Parathyroid adenoma (tissue), 2 donors: Measurements from ENCODE around the gene PIGK.
"Not testable (repeated sequence)": the region's sequence is repeated elsewhere in the genome, so short reads cannot be mapped to it uniquely, and the experiment has no call there.

ENCODE experiments used
- H2AFZ ChIP-seq: fragments of 300-600 bp; sonication (generic); one replicate; pipeline ENCODE4 v1.7.0; 2017; ENCODE audit warnings: antibody characterized with exemption, mild to moderate bottlenecking
- H3K27ac ChIP-seq: fragments of 300-600 bp; sonication (generic); one replicate; pipeline ENCODE4 v1.7.0; 2017
- H3K27me3 ChIP-seq: fragments of 300-600 bp; sonication (generic); one replicate; pipeline ENCODE4 v1.7.0; 2017; ENCODE audit warnings: low read length; ENCODE audit not compliant: control insufficient read depth, insufficient read depth
- H3K36me3 ChIP-seq: fragments of 300-600 bp; sonication (generic); one replicate; pipeline ENCODE4 v1.7.0; 2017; ENCODE audit warnings: low read length; ENCODE audit not compliant: control insufficient read depth, insufficient read depth
- H3K4me1 ChIP-seq: fragments of 300-600 bp; sonication (generic); one replicate; pipeline ENCODE4 v1.7.0; 2017; ENCODE audit warnings: control low read depth
- H3K4me2 ChIP-seq: fragments of 300-600 bp; sonication (generic); one replicate; pipeline ENCODE4 v1.7.0; 2017; ENCODE audit warnings: low read length
- H3K4me3 ChIP-seq: fragments of 300-600 bp; sonication (generic); one replicate; pipeline ENCODE4 v1.7.0; 2017; ENCODE audit warnings: low read depth, low read length
- H3K79me2 ChIP-seq: fragments of 300-600 bp; sonication (generic); one replicate; pipeline ENCODE4 v1.7.0; 2017; ENCODE audit warnings: control low read depth
- H3K9ac ChIP-seq: fragments of 300-600 bp; sonication (generic); one replicate; pipeline ENCODE4 v1.7.0; 2017; ENCODE audit warnings: mild to moderate bottlenecking
- H3K9me3 ChIP-seq: fragments of 300-600 bp; sonication (generic); one replicate; pipeline ENCODE4 v1.7.0; 2017; ENCODE audit warnings: low read length; ENCODE audit not compliant: control insufficient read depth
- TF ChIP-seq, protein P1 (sequence below): fragments of 300-600 bp; sonication (generic); IDR thresholded peaks from one replicate; pipeline ENCODE4 v1.7.0; 2017; ENCODE audit warnings: antibody characterized with exemption, mild to moderate bottlenecking
- donor health status: primary hyperparathyroidism.

Gene PIGK

DNA sequence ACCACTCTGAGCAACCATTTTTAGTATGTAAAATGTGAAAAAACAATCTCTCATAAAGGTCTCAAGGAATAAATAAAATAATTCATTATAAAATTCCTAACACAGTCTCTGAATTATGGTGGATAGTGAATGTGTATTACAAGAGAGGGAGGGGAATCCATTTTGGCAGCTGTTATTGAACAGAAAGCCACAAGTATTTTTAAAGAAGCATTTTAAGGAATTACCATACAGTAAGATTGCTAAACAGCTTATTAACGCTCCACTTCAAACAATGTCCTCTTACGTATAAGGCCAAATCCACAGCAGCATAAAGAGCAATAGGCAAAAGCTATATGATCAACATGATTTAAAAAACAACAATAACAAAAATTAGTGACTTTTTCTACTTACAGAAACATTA lies 18.4 kb downstream of the PIGK start:
- no peak overlapping the region for H3K4me3 ChIP-seq
- no peaks in the 10 kb centered on the region for H3K4me1 ChIP-seq
- H3K27me3 ChIP-seq = no peaks in the 10 kb centered on the region
- TF ChIP-seq, protein P1, sequence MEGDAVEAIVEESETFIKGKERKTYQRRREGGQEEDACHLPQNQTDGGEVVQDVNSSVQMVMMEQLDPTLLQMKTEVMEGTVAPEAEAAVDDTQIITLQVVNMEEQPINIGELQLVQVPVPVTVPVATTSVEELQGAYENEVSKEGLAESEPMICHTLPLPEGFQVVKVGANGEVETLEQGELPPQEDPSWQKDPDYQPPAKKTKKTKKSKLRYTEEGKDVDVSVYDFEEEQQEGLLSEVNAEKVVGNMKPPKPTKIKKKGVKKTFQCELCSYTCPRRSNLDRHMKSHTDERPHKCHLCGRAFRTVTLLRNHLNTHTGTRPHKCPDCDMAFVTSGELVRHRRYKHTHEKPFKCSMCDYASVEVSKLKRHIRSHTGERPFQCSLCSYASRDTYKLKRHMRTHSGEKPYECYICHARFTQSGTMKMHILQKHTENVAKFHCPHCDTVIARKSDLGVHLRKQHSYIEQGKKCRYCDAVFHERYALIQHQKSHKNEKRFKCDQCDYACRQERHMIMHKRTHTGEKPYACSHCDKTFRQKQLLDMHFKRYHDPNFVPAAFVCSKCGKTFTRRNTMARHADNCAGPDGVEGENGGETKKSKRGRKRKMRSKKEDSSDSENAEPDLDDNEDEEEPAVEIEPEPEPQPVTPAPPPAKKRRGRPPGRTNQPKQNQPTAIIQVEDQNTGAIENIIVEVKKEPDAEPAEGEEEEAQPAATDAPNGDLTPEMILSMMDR = no peak
- no peaks in the 10 kb centered on the region for H3K36me3 ChIP-seq
- H3K27ac ChIP-seq = no peak overlapping the region
- H3K9ac ChIP-seq = no peak overlapping the region
- no peaks in the 10 kb centered on the region for H3K79me2 ChIP-seq
- no peaks in the 10 kb centered on the region for H3K9me3 ChIP-seq
- no peak overlapping the region for H3K4me2 ChIP-seq
- H2AFZ ChIP-seq = no peak overlapping the region

GRCh38 chr1:77200293-77200692 lies 18.9 kb downstream of the PIGK start:
- H3K27me3 ChIP-seq = no peaks in the 10 kb centered on the region
- TF ChIP-seq, protein P1 = no peak
- H3K79me2 ChIP-seq = no peaks in the 10 kb centered on the region
- H3K27ac ChIP-seq = no peak overlapping the region
- H3K9ac ChIP-seq = no peak overlapping the region
- no peak overlapping the region for H3K4me3 ChIP-seq
- no peaks in the 10 kb centered on the region for H3K36me3 ChIP-seq
- no peak overlapping the region for H2AFZ ChIP-seq
- H3K9me3 ChIP-seq = no peaks in the 10 kb centered on the region
- H3K4me2 ChIP-seq = no peak overlapping the region
- H3K4me1 ChIP-seq = no peaks in the 10 kb centered on the region

DNA sequence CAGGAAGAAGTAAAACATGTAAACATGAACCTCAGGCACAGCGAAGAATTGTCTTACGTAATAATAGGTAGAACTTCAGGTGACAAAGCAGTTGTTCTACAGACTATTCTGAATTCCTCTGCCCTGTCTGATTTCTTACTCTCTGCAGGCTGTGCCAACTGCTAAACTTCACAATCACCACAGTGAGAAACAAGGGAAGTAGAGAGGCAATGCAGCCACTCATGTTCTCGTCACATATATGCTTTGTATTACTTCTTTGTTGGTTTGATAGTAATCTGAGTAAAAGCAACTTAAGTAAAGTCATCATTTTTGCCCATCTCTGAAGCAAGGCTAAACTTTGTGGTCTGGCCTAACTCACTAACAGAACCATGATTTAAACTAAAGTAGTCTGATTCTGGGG lies 21.9 kb downstream of the PIGK start:
- H3K27me3 ChIP-seq = no peaks in the 10 kb centered on the region
- H3K36me3 ChIP-seq = peaks cover 2% of the 10 kb centered on the region
- H3K4me1 ChIP-seq = no peaks in the 10 kb centered on the region
- H2AFZ ChIP-seq = no peak overlapping the region
- H3K27ac ChIP-seq = no peak overlapping the region
- H3K9ac ChIP-seq = no peak overlapping the region
- no peaks in the 10 kb centered on the region for H3K79me2 ChIP-seq
- TF ChIP-seq, protein P1 = no peak
- H3K4me3 ChIP-seq = no peak overlapping the region
- no peaks in the 10 kb centered on the region for H3K9me3 ChIP-seq
- H3K4me2 ChIP-seq = no peak overlapping the region

GRCh38 chr1:77193951-77194350 lies 25.3 kb downstream of the PIGK start:
- H3K27me3 ChIP-seq = no peaks in the 10 kb centered on the region
- H3K4me3 ChIP-seq = no peak overlapping the region
- no peaks in the 10 kb centered on the region for H3K4me1 ChIP-seq
- H3K9ac ChIP-seq = no peak overlapping the region
- no peaks in the 10 kb centered on the region for H3K79me2 ChIP-seq
- no peak overlapping the region for H3K27ac ChIP-seq
- no peaks in the 10 kb centered on the region for H3K9me3 ChIP-seq
- no peak overlapping the region for H2AFZ ChIP-seq
- no peak overlapping the region for H3K4me2 ChIP-seq
- peaks cover 2% of the 10 kb centered on the region for H3K36me3 ChIP-seq
- TF ChIP-seq, protein P1 = no peak

- Histone ChIP-seq H3K9me3 (no peaks in the 10 kb centered on the region), H3K79me2 (no peaks in the 10 kb centered on the region), H3K4me1 (no peaks in the 10 kb centered on the region), H3K27me3 (no peaks in the 10 kb centered on the region), H3K36me3 (peaks cover 2% of the 10 kb centered on the region), H2AFZ (no peak overlapping the region), H3K4me2 (no peak overlapping the region), H3K4me3 (no peak overlapping the region), H3K9ac (no peak overlapping the region), H3K27ac (no peak overlapping the region)
- TF ChIP-seq, protein P1 = no peak
These were observed 30.5 kb downstream of the PIGK start for GRCh38 chr1:77188770-77189169.

DNA sequence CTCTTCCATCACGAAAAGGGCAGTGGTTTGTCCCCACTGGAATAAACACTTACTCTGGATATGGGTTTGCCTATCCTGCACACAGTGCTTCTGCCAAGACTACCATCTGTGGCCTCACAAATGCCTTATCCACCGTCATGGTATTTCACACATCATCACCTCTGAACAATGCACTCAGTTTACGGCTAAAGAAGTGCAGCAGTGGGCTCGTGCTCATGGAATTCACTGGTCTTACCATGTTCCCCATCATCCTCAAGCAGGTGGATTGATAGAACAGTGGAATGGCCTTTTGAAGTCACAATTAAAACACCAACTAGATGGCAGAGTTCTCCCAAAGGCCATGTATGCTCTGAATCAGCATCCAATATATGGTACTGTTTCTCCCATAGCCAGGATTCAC lies 32.3 kb downstream of the PIGK start:
- H3K27ac ChIP-seq, H3K4me1 ChIP-seq, H3K9me3 ChIP-seq, H3K36me3 ChIP-seq, H3K9ac ChIP-seq, H2AFZ ChIP-seq, H3K79me2 ChIP-seq, H3K4me2 ChIP-seq, H3K27me3 ChIP-seq, H3K4me3 ChIP-seq: not testable (repeated sequence)
